ENCODE data around the gene CASZ1.

- no peak for TF ChIP-seq CTCF (IDR thresholded peaks at IDR 0.05)
- no peak for TF ChIP-seq JUNB (IDR thresholded peaks at IDR 0.05)
- TF ChIP-seq FOSL2 (IDR thresholded peaks at IDR 0.05): no peak
- TF ChIP-seq FOSL2 (CRISPR knock-in tag; IDR thresholded peaks at IDR 0.05): no peak
- no peak for TF ChIP-seq POLR2A (IDR thresholded peaks at IDR 0.05; ENCODE audit: low read length)
- TF ChIP-seq MAZ (IDR thresholded peaks at IDR 0.05; ENCODE audit: borderline replicate concordance, low read depth, low read length): no peak
- no peak for TF ChIP-seq RFX5 (IDR thresholded peaks at IDR 0.05)
- no peak for TF ChIP-seq HMGXB4 (CRISPR knock-in tag; IDR thresholded peaks at IDR 0.05; ENCODE audit: borderline replicate concordance)
- no peak for TF ChIP-seq KDM1A (IDR thresholded peaks at IDR 0.05; ENCODE audit: low read depth)
- TF ChIP-seq JUN (IDR thresholded peaks at IDR 0.05): no peak
- TF ChIP-seq MAFK (IDR thresholded peaks at IDR 0.05; ENCODE audit: partially characterized antibody): no peak
- TF ChIP-seq POLR2AphosphoS2 (conservative IDR thresholded peaks at IDR 0.05; ENCODE audit: low read length): no peak
- no peak for TF ChIP-seq CBX8 (IDR thresholded peaks at IDR 0.05)
- TF ChIP-seq CHD2 (IDR thresholded peaks at IDR 0.05; ENCODE audit: low read length, partially characterized antibody): no peak
Observed at GRCh38 chr1:10626131-10626731, 170.2 kb downstream of the CASZ1 start.
